ENCODE results near the gene RPUSD4. TPM values are rescaled to one million over a fixed set of nuclear protein-coding genes. Genes with fewer than 3 reads are reported as not detected.

The RPUSD4 gene
- total and polyA plus RNA-seq, 2 experiments from 2014 or later, result 20.8 to 60.8 TPM

- DNase-seq (ENCODE audit: low spot score) (no peak), ATAC-seq (no peak)
- no peaks in the 10 kb centered on the region for H3K9me2 ChIP-seq (ENCODE audit: insufficient read depth)
- H3K4me3 ChIP-seq, result no peak overlapping the region
- Mint-ChIP-seq H3K36me3 (ENCODE audit: low read depth) (peaks cover 56% of the 10 kb centered on the region), H3K27me3 (ENCODE audit: insufficient read depth, low read depth, poor library complexity) (peaks cover 8% of the 10 kb centered on the region), H3K9me3 (peaks cover 18% of the 10 kb centered on the region), H3K27ac (no peak overlapping the region), H3K4me1 (peaks cover 8% of the 10 kb centered on the region), H3K4me3 (no peak overlapping the region)
- no peak overlapping the region for H3K4me2 ChIP-seq
- no peak overlapping the region for H2AFZ ChIP-seq
- H3F3A ChIP-seq (replicated peaks; ENCODE audit: low read depth), result no peaks in the 10 kb centered on the region
- no peaks in the 10 kb centered on the region for H3K79me2 ChIP-seq (replicated peaks; ENCODE audit: insufficient read depth)
- TF ChIP-seq STAT1 (IDR thresholded peaks at IDR 0.05; ENCODE audit: unreplicated experiment), result no peak
- TF ChIP-seq ZNF114 (CRISPR knock-in tag; IDR thresholded peaks at IDR 0.05), result no peak
- no peak for TF ChIP-seq EZH2phosphoT487 (IDR thresholded peaks at IDR 0.05; ENCODE audit: unreplicated experiment)
- TF ChIP-seq NANOG (IDR thresholded peaks at IDR 0.05; ENCODE audit: borderline replicate concordance), result no peak
- no peak for TF ChIP-seq ZNF462 (CRISPR knock-in tag; IDR thresholded peaks at IDR 0.05)
- TF ChIP-seq POLR2AphosphoS5 (IDR thresholded peaks at IDR 0.05; ENCODE audit: low read depth), result no peak
- TF ChIP-seq CREB1 (CRISPR knock-in tag; IDR thresholded peaks at IDR 0.05; ENCODE audit: low read depth), result no peak
- no peak for TF ChIP-seq CTCF (conservative IDR thresholded peaks at IDR 0.05; ENCODE audit: low read depth in 2 of 2)
- no peak for TF ChIP-seq ZNF331 (CRISPR knock-in tag; IDR thresholded peaks at IDR 0.05; ENCODE audit: low read depth)
- TF ChIP-seq EZH2 (IDR thresholded peaks at IDR 0.05; ENCODE audit: low read depth, unreplicated experiment), result no peak
- no peak for TF ChIP-seq ETS1 (IDR thresholded peaks at IDR 0.05)
- TF ChIP-seq JUNB (IDR thresholded peaks at IDR 0.05; ENCODE audit: unreplicated experiment), result no peak
- no peak for TF ChIP-seq REST (IDR thresholded peaks at IDR 0.05; ENCODE audit: unreplicated experiment)
- no peaks in the 10 kb centered on the region for H3K27me3 ChIP-seq (ENCODE audit: insufficient read depth)
- H3K36me3 ChIP-seq (ENCODE audit: insufficient read depth), result peaks cover 12% of the 10 kb centered on the region
- no peaks in the 10 kb centered on the region for H3K4me1 ChIP-seq (ENCODE audit: insufficient read depth)
- H3K27ac ChIP-seq (ENCODE audit: low read depth), result no peak overlapping the region
- no peaks in the 10 kb centered on the region; the same call in 1 of the 2 replicates for H4K20me1 ChIP-seq (replicated peaks; ENCODE audit: insufficient read depth)
Measured at GRCh38 chr11:126193038-126193478, 18.4 kb downstream of the RPUSD4 start.

All from GM23338 (cell line).